WERI-Rb-1 (cell line): Measurements from ENCODE around the gene ANGPTL2.

Experiments used
- DNase-seq: peaks from one replicate; pipeline ENCODE4 v3.0.0-alpha.2; 2020
- H3K27ac ChIP-seq: fragments of 250-450 bp; sonication (Bioruptor Pico); 2 replicates; pipeline ENCODE4 v1.5.1; 2020; ENCODE audit warnings: mild to moderate bottlenecking, moderate library complexity
- H3K27me3 ChIP-seq: fragments of 250-450 bp; sonication (Bioruptor Pico); 2 replicates; pipeline ENCODE4 v1.5.1; 2021; ENCODE audit warnings: mild to moderate bottlenecking, low read depth, moderate library complexity; ENCODE audit not compliant: insufficient read depth, severe bottlenecking
- H3K36me3 ChIP-seq: fragments of 250-450 bp; sonication (Bioruptor Pico); 2 replicates; pipeline ENCODE4 v1.5.1; 2020; ENCODE audit warnings: mild to moderate bottlenecking, moderate library complexity
- H3K4me3 ChIP-seq: 2 replicates; pipeline ENCODE4 v1.5.1; 2011; ENCODE audit warnings: low read depth, mild to moderate bottlenecking, control low read depth, low read length
- H3K9me3 ChIP-seq: fragments of 250-450 bp; sonication (Bioruptor Pico); 2 replicates; pipeline ENCODE4 v1.5.1; 2021; ENCODE audit warnings: mild to moderate bottlenecking, moderate library complexity; ENCODE audit not compliant: severe bottlenecking
- TF ChIP-seq, protein P1 (sequence below): IDR thresholded peaks from 2 replicates; pipeline ENCODE4 v1.5.1; 2011; ENCODE audit warnings: low read depth, mild to moderate bottlenecking, control low read depth, inconsistent platforms, low read length

The ANGPTL2 gene

DNA sequence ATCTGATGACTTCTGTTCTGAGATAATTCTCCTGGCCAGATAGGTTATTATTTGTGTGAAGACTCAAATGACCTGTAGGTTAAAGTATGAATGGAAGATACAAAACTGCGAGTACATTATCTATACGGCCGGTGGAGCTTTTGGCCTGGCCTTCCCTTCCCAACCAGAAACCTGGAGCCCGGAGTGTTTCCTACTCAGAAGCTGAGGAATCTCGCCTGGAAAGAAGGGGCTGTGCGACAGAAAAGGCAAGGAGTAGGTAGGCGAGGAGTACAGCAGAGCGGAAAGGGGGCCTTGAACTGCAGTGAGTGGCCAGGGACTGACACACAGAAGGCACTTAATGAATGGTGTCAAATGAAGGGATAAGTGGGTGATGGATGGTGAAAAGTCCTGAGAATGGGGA is 34.6 kb downstream of the ANGPTL2 start:
- Histone ChIP-seq H3K27ac (no peak overlapping the region), H3K27me3 (no peaks in the 10 kb centered on the region)

DNA sequence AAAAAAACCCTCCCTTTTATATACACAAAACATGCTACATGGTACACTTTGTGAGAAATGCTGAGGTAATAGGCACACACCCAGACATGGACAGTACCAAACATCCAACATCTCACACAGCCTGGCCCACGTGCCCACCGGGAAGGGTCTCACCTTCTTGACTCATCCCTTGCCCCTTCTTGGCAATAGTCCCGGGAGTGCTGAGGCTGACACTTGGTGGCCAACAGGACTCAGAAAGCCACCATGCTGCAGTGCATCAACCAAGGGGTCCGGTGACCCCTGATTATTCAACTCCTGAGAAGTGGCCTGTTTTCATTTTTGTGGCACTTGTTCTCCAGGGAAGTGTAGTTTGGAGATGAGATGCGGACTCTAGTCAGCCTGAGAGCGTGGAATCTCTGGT is 35.0 kb downstream of the ANGPTL2 start:
- Histone ChIP-seq H3K9me3 (no peaks in the 10 kb centered on the region), H3K27ac (no peak overlapping the region), H3K36me3 (peaks cover 5% of the 10 kb centered on the region), H3K4me3 (no peak overlapping the region), H3K27me3 (no peaks in the 10 kb centered on the region)
- TF ChIP-seq, protein P1, sequence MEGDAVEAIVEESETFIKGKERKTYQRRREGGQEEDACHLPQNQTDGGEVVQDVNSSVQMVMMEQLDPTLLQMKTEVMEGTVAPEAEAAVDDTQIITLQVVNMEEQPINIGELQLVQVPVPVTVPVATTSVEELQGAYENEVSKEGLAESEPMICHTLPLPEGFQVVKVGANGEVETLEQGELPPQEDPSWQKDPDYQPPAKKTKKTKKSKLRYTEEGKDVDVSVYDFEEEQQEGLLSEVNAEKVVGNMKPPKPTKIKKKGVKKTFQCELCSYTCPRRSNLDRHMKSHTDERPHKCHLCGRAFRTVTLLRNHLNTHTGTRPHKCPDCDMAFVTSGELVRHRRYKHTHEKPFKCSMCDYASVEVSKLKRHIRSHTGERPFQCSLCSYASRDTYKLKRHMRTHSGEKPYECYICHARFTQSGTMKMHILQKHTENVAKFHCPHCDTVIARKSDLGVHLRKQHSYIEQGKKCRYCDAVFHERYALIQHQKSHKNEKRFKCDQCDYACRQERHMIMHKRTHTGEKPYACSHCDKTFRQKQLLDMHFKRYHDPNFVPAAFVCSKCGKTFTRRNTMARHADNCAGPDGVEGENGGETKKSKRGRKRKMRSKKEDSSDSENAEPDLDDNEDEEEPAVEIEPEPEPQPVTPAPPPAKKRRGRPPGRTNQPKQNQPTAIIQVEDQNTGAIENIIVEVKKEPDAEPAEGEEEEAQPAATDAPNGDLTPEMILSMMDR = no peak
- no peak for DNase-seq

More for the DNA sequence above, 34.6 kb downstream of the ANGPTL2 start:
- Histone ChIP-seq H3K4me3 (no peak overlapping the region), H3K9me3 (no peaks in the 10 kb centered on the region), H3K36me3 (peaks cover 5% of the 10 kb centered on the region)
- TF ChIP-seq, protein P1 = no peak
- no peak for DNase-seq

DNA sequence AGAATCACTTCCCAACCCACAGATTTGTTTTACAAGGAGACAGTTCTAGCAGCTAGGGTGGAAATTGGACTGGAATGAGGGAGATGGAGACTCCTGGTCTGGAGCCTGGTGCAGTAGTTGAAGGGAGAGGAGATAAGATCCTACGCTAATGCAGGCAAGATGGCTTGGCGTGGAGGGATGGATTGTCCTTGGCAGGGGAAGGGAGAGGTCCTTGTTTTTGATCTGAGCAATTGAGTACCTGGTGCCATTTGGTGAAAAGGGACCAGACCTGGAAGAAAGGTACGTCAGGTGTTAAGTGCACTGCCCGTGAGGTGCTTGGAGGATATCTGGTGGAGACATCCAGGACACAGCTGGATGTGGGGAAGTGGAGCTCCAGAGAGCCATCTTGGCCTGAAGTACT is 35.7 kb downstream of the ANGPTL2 start:
- TF ChIP-seq, protein P1 = no peak
- H3K27me3 ChIP-seq = no peaks in the 10 kb centered on the region
- DNase-seq = no peak
- peaks cover 5% of the 10 kb centered on the region for H3K36me3 ChIP-seq
- H3K9me3 ChIP-seq = no peaks in the 10 kb centered on the region
- no peak overlapping the region for H3K4me3 ChIP-seq
- H3K27ac ChIP-seq = no peak overlapping the region

DNA sequence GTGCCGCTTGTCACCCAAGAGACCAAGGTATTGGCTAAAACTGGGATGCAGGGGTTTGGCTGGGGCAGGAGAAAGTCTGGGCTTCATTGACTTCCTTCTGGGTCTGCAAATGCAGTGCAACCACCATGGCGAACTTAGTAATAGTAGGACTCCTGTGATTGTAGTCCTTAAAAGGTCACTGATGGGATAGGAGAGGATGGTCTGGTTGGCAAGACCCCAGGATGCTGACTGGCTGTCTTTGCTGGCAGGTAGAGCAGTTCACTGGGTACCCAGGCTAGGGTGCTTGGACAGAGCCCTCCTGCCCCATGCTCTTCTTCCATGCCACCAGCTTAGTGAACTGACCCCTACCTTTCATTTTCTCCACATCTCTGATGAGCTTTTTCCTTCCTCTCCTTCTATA is 37.2 kb downstream of the ANGPTL2 start:
- TF ChIP-seq, protein P1 = no peak
- Histone ChIP-seq H3K4me3 (no peak overlapping the region), H3K9me3 (no peaks in the 10 kb centered on the region), H3K27me3 (no peaks in the 10 kb centered on the region), H3K36me3 (peaks cover 5% of the 10 kb centered on the region), H3K27ac (no peak overlapping the region)
- DNase-seq = peak; percentile 4

DNA sequence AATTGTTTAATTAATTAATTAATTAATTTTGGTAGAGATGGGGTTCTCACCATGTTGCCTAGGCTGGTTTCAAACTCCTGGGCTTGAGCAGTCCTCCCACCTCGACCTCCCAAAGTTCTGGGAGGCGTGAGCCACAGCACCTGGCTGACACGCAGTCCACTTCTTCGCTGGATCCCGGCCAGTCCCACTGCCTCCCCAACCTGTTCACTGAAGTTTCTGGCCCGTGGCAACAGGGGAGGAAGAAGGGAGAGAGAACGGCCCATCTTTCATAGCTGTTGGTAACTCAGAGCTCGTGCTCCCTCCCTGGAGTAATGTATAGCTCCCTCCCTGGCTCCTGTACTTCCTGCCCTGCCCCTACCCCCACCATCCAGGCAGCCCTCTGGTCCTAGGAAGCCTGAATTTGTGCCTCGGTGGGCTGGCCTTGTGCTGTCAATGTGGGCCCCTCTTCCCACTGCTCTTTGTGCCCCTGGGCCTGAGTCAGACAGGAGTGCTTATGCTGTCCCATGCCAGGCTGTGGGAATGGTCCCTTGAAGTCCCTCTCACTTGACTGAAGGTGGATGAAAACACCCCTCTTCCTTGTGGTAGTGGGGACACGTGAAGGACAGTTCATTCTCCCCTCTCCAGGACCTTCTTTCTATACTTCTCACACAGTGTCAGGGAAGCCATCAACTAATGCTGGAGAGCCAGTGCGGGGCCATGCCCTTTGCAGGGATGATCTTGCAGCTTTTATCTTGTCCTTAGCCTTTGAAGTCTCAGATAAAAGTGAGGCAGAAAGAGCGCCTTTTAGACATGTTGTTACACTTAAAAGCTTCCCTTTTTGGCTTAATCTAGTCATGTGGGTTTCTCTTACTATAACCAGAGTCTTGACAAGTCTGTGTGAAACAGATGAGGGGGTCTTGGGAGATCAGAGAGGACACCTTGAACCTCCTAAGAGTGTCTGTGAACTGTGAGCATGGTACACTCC is 38.1 kb downstream of the ANGPTL2 start:
- TF ChIP-seq, protein P1 = no peak
- DNase-seq = peak; percentile 2

More for the DNA sequence above, 38.1 kb downstream of the ANGPTL2 start:
- Histone ChIP-seq H3K27ac (no peak overlapping the region), H3K4me3 (no peak overlapping the region), H3K9me3 (no peaks in the 10 kb centered on the region), H3K27me3 (no peaks in the 10 kb centered on the region), H3K36me3 (peaks cover 5% of the 10 kb centered on the region)
